D341Med (cell line): ENCODE data around the gene GRK4.
"Not testable (repeated sequence)": the region's sequence is repeated elsewhere in the genome, so short reads cannot be mapped to it uniquely, and the experiment has no call there.

Experiments
- DNase-seq: peaks from one replicate; pipeline ENCODE4 v3.0.0; 2012; ENCODE audit warnings: low spot score

The GRK4 gene

GRCh38 chr4:2930758-2931511 lies 32.4 kb upstream of the GRK4 start:
- no peak for DNase-seq

DNA sequence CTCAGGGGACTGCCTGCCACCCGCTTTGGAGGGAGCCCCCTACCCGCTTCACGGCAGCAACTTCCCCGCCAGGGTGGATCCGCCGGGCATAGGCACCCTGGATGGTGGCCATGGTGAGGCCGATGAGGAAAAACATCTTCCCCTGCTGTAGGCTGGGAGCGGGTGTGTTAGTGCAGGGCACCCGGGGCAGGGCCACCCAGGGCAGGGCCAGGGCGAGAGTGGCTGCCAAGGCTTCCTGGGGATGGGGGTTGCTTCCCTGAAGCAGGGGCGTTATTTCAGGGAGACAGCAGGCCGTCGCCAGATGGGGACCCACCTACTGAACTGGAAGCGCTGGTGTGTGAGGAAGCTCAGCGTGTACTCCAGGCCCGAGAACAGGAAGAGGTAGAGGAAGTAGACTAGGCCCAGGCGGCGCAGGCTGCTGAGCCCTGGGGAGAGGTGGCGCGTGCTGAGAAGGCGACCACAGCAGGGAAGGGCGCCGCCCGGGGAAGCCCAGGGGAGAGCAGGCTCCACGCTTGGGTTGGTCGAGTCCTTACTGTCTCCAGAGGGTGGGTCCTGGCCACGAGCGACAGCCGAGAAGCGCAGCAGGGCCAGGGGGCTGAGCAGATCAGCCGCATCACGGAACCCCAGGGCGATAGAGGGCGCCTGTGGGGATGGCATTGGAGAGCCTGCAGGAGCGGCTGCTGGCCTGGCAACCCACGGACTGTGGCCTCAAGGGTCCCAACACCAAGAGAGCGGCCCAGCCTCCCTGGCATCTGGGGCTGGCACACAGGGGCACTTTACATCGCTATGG lies 31.7 kb upstream of the GRK4 start:
- no peak for DNase-seq

GRCh38 chr4:2932321-2932950 lies 30.9 kb upstream of the GRK4 start:
- DNase-seq = no peak

GRCh38 chr4:2932951-2933565 lies 30.3 kb upstream of the GRK4 start:
- DNase-seq = no peak

DNA sequence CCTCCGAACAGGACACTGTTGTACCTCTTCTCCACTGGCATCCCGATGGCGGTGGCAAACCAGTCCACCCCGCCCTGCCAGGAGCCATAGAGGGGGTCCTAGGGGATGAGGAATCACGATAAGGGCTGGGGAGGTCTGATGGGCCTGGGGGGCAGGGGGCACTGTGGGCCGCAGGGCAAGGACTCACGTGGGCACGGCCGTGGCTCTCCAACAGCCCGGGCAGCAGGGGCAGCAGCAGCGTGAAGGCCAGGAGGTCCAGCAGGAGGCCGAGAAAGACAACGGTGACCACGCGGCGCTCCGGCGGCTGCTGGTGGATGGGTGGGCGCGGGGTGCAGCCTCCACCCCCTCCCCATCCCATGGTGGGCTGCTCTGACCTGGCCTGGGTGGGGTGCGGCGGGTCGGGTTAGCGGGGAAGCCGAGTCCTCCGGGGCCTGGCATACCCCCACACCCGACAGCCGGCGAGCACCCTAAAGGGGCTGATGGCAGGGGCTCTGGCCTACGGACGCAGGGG lies 29.8 kb upstream of the GRK4 start:
- peak; percentile 64 for DNase-seq

DNA sequence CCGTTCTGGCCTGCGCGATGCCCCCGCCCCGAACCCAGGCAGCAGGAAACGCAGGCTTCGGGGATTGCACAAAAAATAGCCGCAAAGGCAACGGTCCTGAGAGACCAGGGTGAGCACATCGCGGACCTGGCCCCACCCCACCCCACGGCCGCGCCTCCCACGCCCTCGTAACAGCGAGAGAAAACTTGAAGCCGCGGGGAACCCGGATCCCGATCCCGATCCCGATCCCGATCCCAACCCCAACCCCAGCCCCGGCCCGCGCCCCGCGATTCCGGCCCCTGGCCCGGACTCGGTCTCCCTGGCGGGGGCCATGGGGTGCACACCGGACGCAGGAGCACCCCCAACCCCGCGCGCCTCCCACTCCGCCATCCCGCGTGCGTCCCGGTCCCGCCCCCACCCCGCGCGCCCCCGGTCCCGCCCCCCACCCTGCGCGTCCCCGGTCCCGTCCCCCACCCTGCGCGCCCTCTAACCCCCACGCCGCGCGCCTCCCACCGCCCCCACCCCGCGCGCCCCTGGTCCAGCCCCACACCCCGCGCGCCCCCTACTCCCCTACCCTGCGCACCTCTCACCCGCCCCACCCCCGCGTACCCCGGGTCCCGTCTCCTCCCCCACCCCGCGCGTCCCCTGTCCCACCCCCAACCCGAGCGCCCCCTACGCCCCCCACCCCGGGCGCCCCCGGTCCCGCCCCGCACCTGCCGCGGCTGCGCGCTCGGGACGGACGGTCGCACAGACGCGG lies 29.1 kb upstream of the GRK4 start:
- no peak for DNase-seq

DNA sequence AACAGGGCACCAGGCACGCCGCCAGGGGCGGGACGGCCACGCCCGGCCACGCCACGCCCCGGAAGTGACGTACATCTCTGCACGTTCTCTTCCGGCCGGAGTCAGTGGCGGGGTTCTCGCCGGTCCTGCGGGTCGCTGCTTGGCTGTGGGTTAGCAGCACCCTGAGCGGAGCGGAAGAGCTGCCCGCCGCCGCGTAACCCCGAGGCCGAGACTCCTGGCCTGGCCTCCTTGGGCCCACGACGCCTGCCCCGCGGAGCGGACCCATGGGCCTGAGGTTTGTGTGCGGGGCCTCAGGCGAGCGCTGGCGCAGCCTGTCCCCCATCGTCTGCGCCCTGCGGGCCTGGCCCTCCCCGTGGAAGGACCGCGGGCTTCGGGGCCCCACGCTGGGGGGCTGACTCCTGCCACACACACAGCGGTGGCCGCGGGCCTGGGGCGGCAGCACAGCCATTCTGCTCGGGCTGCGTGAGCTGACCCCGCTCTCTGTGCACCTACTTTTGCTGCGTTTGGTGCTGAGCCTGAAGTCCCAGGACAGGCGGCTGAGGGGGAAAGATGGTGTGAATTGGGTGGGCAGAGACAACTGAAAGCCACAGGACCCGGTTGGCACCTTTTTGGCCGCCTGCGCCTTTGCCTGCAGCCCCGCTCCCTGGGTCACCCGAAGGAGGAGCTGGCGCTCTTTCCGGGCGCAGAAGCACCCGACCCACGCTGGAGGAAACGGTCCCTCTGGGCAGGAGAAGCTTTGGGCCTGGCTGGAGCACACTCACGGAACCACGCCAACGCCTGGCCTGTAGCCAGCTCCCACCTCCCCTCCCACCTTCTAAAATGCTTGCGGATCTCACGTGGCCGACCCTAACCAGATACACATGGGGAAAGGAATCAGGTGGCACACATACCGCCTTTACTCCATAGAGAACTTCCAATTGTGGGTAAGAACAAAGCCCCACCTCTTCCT lies 28.3 kb upstream of the GRK4 start:
- peak; percentile 97 for DNase-seq

DNA sequence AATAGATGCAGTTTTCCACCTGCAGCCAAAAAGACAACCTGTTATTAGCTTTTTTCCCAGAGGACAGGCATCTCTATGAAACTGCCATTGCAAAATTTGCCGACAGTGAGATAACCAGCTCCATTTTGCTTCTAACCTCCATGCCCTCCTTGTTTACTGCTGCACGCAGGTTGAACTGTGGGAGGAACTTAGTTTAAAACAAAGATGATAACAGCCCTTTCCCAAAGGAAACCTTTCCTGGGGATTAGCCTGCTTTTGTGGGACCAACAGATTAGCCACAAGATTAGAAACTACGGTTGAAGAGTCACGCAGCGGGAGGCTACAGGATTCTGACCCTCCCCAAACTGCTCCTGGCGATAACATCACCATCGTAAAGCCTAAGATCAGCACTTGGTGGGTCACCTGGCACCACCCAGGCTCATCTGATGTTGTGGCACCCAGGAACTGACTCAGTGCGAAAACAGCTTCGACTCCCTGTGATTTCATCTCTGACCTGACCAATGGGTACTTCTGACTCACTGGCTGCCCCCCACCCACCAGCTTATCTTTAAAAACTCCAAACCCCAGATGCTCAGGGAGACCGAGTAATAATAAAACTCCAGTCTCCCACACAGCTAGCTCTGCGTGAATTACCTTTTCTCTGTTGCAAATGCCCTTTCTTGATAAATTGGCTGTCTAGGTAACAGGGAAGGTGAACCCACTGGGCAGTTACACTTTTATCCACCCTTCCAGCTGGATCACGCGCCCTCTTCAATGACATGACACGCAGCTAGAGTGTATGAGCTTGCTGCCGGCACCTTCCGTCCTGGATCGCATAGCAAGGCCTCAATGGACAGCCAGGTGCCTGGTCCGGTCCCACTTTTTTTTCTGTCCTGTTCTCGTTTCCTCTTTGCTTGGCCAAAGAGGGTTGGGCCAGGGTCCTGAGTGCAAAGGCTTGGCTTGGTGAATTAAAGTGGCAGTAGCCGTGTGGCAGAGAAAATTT lies 27.3 kb upstream of the GRK4 start:
- peak; percentile 42 for DNase-seq

DNA sequence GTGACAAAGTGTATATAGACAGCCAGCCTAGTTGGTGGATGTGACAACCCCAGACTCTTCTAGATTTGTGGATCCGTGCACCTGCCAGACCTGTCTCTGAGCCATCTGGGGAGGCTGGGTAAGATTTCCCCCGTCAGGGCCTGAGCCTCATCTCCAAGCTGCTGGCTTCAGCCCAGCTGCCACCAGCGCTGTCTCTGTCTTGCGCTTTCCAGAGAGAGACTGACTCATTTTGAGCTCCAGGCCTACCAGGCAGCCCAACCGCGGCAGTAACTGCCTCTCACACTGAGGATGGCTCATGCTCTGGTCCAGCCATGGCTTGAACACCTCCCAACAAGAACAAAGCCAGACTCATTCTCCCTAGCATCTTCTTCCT lies 26.6 kb upstream of the GRK4 start:
- DNase-seq = peak; percentile 65

DNA sequence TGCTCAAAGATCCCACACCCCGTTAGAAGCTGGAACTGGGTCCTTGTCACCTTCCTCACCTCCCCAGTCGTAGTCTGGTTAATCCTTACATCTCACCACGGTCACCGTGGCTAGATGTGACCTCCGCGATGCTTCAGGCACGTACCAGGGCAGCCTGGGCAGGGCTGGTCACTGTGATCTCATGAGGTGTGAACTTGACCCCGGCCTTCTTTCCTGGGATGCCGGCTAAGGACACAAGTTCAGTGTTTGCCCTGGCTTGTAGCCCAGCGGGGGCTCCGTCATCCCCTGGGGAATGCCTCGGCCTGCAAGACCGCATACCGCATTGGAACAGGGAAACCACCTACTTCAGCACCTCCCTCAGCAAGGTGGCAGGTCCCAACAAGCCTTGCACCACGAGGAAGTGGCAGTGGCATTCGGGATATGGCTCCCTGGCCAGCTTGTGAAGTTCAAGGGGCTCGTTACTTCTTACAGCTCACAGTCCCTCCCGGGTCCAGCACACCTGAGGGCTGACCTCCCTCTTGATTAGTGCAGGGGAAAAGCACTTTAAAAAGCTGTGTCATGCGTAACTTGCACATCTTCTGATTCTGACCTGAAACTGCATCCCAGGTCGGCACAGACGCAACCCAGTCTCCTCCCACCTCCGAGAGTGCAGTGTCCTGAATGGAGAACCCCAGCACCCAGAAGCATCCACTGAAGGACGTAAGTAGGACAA lies 26.1 kb upstream of the GRK4 start:
- peak; percentile 32 for DNase-seq

DNA sequence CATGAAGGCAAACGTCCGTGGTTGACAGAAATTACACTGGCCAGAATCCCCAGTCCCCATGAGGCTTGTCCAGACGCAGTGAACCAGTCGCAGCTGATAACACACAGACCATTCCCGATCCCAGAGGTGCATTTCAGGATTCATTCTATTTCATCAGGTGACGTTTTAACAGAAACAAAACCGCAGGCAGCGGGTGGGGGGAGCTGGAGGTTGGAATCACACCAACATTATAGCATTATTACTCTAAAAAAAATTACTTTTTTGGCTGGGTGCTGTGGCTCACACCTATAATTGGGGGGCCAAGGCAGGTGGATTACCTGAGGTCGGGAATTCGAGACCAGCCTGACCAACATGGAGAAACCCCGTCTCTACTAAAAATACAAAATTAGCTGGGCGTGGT lies 25.4 kb upstream of the GRK4 start:
- peak; percentile 9 for DNase-seq

- DNase-seq = not testable (repeated sequence)
These were observed 25.0 kb upstream of the GRK4 start for GRCh38 chr4:2938411-2938810.

DNA sequence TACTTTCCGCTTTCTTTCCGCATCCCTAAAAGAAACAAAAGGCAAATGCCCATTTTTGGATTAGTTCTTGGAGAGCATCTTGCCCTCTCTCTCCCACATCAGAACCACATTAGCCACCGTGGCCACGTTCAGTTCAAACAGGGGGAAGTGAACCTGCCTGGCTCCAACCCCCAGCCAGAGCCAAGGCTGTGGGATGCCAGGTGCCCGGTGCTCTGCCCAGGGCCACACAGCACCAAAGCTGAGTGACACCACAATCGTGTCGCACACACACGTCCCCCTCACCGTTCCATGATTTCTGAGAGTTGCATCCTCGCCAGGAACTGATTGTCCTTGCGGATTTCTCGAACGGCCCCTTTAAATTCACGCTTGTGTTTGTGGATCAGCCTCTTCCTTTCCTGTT lies 24.5 kb upstream of the GRK4 start:
- peak; percentile 21 for DNase-seq

DNA sequence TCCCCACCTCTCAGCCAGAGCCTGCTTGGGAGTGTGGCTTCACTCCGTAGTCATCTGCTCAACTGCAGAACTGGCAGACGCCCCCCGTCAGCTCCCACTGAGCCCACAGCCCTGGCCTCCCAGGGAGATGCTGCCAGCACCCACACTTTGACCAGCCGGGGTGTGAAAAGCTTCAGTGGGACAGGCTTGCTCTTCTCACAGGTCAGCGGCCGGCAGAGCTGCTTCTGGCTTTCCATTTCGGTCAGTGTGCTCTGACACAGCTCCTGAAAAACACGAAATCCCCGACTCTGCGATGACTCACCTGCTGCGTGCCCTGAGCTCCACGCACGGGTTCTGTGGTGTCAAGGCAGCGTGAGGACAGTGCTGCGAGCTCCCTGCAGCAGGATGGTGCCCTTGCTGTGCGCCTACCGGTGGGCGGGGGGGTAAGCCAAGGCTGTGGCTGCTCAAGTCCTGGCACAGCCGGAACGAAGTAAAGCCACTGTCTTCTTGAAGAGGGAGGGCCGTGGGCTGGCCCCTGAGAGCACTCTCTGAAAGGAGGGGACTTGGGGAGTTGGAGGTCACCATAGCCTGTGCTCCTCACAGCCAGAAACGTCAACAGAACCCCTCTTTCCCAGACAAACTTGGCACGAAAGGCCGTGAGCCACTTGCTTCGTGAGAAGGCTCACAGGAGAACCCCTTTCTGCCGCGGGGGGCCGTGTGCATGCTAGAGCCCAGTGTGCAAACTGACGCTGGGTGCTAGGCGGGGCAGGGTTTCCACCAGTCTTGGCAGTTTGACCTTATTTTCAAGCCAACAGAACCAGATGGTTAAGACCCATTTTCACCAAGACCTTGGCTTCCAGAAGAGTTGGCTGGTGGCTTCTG lies 23.8 kb upstream of the GRK4 start:
- DNase-seq = peak; percentile 26

DNA sequence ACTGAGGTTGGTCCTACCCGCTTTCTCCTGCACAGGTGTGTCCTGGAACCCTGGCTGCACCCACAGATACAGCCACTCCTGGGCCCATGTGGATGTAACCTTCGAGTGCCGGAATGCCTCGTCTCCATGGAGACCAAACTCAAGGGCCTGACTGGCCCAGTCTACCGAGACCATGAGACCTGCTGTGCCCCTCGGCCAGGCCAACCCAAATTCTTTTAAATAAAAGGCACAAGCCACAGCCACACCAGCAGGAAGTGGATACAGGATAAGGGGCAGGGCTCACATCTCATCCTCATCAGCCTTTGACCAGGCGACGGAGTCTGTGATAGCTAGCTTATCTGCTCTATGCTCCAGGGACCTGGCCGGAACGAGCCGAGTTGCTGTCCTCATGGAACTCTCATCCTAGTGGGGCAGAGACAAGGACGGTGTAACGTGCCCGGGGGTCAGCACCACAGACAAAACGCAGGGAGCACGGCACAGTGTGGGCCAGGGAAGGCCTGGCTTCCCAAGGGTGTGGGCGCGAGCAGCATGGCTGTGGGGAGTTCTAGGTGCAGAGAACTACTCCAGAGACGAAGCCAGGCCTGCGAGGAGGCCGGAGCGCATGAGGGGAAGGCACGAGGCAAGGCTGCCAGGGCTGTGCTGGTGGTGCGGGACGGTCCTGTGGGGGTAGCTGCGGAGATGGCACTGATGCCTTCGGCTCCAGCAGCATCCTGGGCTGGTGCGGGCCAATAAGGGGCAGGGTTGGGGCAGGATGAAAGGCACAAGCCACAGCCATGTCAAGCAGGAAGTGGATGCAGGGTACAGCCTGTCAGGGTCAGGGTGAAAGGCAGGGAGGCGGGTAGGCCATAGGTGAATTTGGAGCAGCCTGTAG lies 22.9 kb upstream of the GRK4 start:
- DNase-seq = peak; percentile 29

DNA sequence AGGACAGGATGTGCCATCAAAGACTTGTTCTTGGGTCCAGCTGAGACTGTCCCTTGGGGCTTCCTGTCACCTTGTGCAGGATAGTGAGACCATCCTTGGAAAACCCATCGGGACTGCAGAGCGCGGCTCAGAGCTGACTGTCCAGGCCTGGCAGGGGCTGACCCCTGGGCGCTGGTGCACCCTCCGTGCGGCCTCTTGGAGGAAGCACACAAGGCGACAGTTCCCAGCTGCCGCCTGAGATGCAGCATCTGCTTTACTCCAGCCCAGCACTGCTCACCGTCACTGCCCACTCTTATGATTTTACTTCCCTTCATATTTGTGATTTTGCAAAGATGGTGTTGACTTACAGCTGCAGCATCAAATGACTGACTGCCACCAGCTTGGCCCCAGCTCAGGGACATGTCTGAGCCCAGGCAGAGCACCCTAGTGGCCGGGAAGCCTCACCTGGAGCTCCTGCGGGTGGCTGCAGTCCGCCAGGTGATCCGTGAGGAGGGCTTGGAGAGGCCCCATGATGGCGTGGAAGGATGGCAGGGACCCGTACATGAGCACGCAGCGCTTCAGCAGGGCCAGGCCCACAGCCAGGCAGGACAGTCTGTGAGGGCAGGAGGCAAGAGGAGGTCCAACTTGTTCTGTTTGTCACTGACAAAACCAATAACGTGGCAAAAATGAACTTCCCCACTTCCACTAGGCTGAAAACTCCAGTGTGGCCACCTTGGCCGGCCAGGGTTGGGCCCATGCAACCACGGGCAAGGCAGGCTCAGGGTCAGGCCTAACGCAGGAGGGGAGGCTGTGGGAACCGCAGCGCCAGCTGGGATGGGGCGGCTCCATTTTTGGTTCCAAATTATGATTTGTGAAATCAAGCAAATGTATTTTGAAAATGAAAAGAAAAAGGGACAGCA lies 22.0 kb upstream of the GRK4 start:
- peak; percentile 24 for DNase-seq
